Measurements from ENCODE around the gene SGCA. TPM values are rescaled to one million over a fixed set of nuclear protein-coding genes. Genes with fewer than 3 reads are reported as not detected.

SGCA gene
- total and polyA plus RNA-seq, 2 of the 8 experiments (the other 6 are each of a cell fraction or from before 2014, with no cell fraction given): 0.12 TPM; not detected in 1

DNA sequence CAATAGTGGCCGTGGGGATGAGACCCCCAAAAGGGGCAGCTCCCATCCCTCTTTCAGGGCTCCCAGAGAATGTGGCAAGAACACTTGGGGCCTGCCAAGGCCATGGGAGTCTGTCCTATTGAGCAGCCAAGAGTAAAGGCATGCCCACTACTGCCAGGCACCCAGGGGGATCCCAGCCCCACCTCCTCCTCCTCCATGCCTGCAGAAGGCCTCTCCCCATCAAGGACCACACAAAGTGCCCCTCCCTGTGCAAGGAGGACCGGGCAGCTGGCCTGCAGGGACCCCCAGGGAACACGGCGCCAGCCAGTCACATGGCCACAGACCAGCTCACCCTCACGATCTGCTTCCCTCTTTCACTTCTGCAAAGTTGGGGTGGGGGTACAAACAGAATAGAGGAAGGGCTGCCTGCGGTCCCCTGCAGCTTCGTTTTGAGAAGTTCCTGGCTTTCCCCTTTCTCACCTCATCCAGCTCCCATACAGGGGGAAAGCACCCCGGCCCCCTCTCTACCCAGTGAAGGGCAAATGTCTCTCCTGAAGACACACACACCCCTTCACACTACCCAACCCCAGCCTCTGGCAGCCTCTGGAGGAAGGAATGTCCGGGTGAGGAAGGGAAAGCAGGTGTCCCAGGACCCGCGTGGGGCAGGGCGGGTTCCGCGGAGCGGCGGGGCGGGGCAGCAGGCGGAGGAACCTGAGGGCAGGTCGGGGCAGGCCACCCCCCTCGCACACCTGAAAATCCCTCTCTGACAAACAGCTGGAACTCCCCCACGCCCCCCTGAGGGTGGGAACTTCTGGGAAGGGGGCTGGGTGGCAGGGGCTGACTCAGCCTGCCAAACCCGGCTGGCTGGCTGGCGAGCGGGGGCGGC is 17.3 kb upstream of the SGCA start (continued):
- TF ChIP-seq, protein P1, sequence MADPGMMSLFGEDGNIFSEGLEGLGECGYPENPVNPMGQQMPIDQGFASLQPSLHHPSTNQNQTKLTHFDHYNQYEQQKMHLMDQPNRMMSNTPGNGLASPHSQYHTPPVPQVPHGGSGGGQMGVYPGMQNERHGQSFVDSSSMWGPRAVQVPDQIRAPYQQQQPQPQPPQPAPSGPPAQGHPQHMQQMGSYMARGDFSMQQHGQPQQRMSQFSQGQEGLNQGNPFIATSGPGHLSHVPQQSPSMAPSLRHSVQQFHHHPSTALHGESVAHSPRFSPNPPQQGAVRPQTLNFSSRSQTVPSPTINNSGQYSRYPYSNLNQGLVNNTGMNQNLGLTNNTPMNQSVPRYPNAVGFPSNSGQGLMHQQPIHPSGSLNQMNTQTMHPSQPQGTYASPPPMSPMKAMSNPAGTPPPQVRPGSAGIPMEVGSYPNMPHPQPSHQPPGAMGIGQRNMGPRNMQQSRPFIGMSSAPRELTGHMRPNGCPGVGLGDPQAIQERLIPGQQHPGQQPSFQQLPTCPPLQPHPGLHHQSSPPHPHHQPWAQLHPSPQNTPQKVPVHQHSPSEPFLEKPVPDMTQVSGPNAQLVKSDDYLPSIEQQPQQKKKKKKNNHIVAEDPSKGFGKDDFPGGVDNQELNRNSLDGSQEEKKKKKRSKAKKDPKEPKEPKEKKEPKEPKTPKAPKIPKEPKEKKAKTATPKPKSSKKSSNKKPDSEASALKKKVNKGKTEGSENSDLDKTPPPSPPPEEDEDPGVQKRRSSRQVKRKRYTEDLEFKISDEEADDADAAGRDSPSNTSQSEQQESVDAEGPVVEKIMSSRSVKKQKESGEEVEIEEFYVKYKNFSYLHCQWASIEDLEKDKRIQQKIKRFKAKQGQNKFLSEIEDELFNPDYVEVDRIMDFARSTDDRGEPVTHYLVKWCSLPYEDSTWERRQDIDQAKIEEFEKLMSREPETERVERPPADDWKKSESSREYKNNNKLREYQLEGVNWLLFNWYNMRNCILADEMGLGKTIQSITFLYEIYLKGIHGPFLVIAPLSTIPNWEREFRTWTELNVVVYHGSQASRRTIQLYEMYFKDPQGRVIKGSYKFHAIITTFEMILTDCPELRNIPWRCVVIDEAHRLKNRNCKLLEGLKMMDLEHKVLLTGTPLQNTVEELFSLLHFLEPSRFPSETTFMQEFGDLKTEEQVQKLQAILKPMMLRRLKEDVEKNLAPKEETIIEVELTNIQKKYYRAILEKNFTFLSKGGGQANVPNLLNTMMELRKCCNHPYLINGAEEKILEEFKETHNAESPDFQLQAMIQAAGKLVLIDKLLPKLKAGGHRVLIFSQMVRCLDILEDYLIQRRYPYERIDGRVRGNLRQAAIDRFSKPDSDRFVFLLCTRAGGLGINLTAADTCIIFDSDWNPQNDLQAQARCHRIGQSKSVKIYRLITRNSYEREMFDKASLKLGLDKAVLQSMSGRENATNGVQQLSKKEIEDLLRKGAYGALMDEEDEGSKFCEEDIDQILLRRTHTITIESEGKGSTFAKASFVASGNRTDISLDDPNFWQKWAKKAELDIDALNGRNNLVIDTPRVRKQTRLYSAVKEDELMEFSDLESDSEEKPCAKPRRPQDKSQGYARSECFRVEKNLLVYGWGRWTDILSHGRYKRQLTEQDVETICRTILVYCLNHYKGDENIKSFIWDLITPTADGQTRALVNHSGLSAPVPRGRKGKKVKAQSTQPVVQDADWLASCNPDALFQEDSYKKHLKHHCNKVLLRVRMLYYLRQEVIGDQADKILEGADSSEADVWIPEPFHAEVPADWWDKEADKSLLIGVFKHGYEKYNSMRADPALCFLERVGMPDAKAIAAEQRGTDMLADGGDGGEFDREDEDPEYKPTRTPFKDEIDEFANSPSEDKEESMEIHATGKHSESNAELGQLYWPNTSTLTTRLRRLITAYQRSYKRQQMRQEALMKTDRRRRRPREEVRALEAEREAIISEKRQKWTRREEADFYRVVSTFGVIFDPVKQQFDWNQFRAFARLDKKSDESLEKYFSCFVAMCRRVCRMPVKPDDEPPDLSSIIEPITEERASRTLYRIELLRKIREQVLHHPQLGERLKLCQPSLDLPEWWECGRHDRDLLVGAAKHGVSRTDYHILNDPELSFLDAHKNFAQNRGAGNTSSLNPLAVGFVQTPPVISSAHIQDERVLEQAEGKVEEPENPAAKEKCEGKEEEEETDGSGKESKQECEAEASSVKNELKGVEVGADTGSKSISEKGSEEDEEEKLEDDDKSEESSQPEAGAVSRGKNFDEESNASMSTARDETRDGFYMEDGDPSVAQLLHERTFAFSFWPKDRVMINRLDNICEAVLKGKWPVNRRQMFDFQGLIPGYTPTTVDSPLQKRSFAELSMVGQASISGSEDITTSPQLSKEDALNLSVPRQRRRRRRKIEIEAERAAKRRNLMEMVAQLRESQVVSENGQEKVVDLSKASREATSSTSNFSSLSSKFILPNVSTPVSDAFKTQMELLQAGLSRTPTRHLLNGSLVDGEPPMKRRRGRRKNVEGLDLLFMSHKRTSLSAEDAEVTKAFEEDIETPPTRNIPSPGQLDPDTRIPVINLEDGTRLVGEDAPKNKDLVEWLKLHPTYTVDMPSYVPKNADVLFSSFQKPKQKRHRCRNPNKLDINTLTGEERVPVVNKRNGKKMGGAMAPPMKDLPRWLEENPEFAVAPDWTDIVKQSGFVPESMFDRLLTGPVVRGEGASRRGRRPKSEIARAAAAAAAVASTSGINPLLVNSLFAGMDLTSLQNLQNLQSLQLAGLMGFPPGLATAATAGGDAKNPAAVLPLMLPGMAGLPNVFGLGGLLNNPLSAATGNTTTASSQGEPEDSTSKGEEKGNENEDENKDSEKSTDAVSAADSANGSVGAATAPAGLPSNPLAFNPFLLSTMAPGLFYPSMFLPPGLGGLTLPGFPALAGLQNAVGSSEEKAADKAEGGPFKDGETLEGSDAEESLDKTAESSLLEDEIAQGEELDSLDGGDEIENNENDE (IDR thresholded peaks at IDR 0.05; ENCODE audit: insufficient replicate concordance, low read length): no peak
- TF ChIP-seq KDM5A (IDR thresholded peaks at IDR 0.05; ENCODE audit: low read length) (no peak), SP2 (IDR thresholded peaks at IDR 0.05; ENCODE audit: low read length) (no peak), NRF1 (IDR thresholded peaks at IDR 0.05; ENCODE audit: low read depth, low read length) (no peak), PHF8 (conservative IDR thresholded peaks at IDR 0.05; ENCODE audit: low read depth, low read length) (no peak), GABPA (IDR thresholded peaks at IDR 0.05; ENCODE audit: borderline replicate concordance, insufficient read depth, low read length) (no peak), EGR1 (IDR thresholded peaks at IDR 0.05; ENCODE audit: borderline replicate concordance, low read depth, low read length) (no peak), CBX8 (IDR thresholded peaks at IDR 0.05; ENCODE audit: borderline replicate concordance, low read depth, low read length) (no peak), RNF2 (IDR thresholded peaks at IDR 0.05; ENCODE audit: borderline replicate concordance, low read depth, low read length, missing control alignments, poor library complexity, severe bottlenecking) (no peak), CEBPB (IDR thresholded peaks at IDR 0.05; ENCODE audit: low read depth, low read length) (no peak)
